Mesendoderm (in vitro differentiated cells): Measurements from ENCODE around the gene CCDC71L.

Experiments
- DNase-seq: peaks from one replicate; pipeline ENCODE4 v3.0.0; 2013
- H2AK5ac ChIP-seq: 2 replicates; pipeline ENCODE4 v1.6.1; 2013; ENCODE audit warnings: low read length, inconsistent platforms
- H2BK120ac ChIP-seq: 2 replicates; pipeline ENCODE4 v1.6.1; 2013; ENCODE audit warnings: low read depth, mild to moderate bottlenecking, low read length, moderate library complexity, mixed read lengths
- H2BK15ac ChIP-seq: replicated peaks from 2 replicates; pipeline ENCODE4 v1.6.1; 2013; ENCODE audit warnings: low read depth, mild to moderate bottlenecking, moderate library complexity
- H2BK5ac ChIP-seq: 2 replicates; pipeline ENCODE4 v1.6.1; 2013; ENCODE audit warnings: low read length, inconsistent platforms
- H3K18ac ChIP-seq: 2 replicates; pipeline ENCODE4 v1.6.1; 2013; ENCODE audit warnings: mild to moderate bottlenecking, low read length, mixed read lengths
- H3K23ac ChIP-seq: one replicate; pipeline ENCODE4 v1.6.1; 2013; ENCODE audit warnings: low read length
- H3K27ac ChIP-seq: 2 replicates; pipeline ENCODE4 v1.5.1; 2013; ENCODE audit warnings: low read depth, mild to moderate bottlenecking, inconsistent platforms, low read length, moderate library complexity
- H3K27me3 ChIP-seq: 2 replicates; pipeline ENCODE4 v1.6.1; 2013; ENCODE audit warnings: low read length, control low read depth, mild to moderate bottlenecking, inconsistent platforms; ENCODE audit not compliant: insufficient read depth, poor library complexity
- H3K36me3 ChIP-seq: 2 replicates; pipeline ENCODE4 v1.6.1; 2013; ENCODE audit warnings: low read length, inconsistent platforms; ENCODE audit not compliant: control insufficient read depth, insufficient read depth
- H3K4ac ChIP-seq: one replicate; pipeline ENCODE4 v1.6.1; 2013; ENCODE audit warnings: low read depth, mild to moderate bottlenecking, low read length, moderate library complexity
- H3K4me1 ChIP-seq: 2 replicates; pipeline ENCODE4 v1.6.1; 2013; ENCODE audit warnings: low read depth, low read length, inconsistent platforms; ENCODE audit not compliant: control insufficient read depth
- H3K4me2 ChIP-seq: 2 replicates; pipeline ENCODE4 v1.6.1; 2013; ENCODE audit warnings: low read length
- H3K4me3 ChIP-seq: 2 replicates; pipeline ENCODE4 v1.5.1; 2013; ENCODE audit warnings: mild to moderate bottlenecking, low read length
- H3K56ac ChIP-seq: one replicate; pipeline ENCODE4 v1.6.1; 2013; ENCODE audit warnings: low read length
- H3K79me1 ChIP-seq: 2 replicates; pipeline ENCODE4 v1.6.1; 2013; ENCODE audit warnings: low read length, inconsistent platforms
- H3K79me2 ChIP-seq: 2 replicates; pipeline ENCODE4 v1.6.1; 2013; ENCODE audit warnings: mild to moderate bottlenecking, low read length; ENCODE audit not compliant: control insufficient read depth, insufficient read depth
- H3K9ac ChIP-seq: 2 replicates; pipeline ENCODE4 v1.6.1; 2013; ENCODE audit warnings: low read length, inconsistent platforms
- H4K5ac ChIP-seq: one replicate; pipeline ENCODE4 v1.6.1; 2013; ENCODE audit warnings: low read length
- H4K8ac ChIP-seq: one replicate; pipeline ENCODE4 v1.6.1; 2013; ENCODE audit warnings: low read depth, mild to moderate bottlenecking, control low read depth, low read length, moderate library complexity
- WGBS: extraction: QIAGEN DNeasy Blood & Tissue Kit; methylation state at CpG from one replicate; pipeline ENCODE4 v1.1.7; 2013; ENCODE audit warnings: low lambda C conversion rate, missing lambda C conversion rate; ENCODE audit not compliant: insufficient coverage; ENCODE audit errors: extremely low coverage; 5-methylcytosine and 5-hydroxymethylcytosine counted together

The CCDC71L gene

DNA sequence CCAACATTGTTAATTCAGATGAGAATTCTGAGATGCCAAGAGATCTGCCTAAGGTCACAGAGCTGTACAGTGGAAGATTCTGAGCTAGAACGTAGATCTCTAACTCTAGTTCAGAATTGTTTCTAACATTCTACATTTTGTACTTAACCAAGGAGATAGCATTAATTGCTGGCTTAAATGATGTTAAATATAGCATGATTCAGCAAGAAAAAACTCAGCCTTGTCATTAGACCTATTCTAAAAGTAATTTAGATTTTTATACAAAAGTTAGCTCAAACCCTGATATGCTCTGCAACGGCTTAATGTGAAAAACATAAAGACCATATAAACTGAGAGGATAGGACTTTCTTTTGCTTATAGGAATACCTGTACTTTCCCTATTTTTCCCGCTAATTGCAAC is 3.4 kb upstream of the CCDC71L start:
- no peaks in the 10 kb centered on the region for H3K4me1 ChIP-seq
- no peak overlapping the region for H2BK120ac ChIP-seq
- no peak overlapping the region for H3K18ac ChIP-seq
- H3K4me3 ChIP-seq = no peak overlapping the region
- H3K27me3 ChIP-seq = no peaks in the 10 kb centered on the region
- WGBS = no CpG with 5 or more reads among the region's 3 CpGs
- no peak overlapping the region for H2BK5ac ChIP-seq
- no peak overlapping the region for H4K5ac ChIP-seq
- H3K4me2 ChIP-seq = no peak overlapping the region
- no peak overlapping the region for H3K27ac ChIP-seq
- no peak overlapping the region for H4K8ac ChIP-seq
- no peak overlapping the region for H3K23ac ChIP-seq
- H3K9ac ChIP-seq = no peak overlapping the region
- no peaks in the 10 kb centered on the region for H3K36me3 ChIP-seq
- H2AK5ac ChIP-seq = no peak overlapping the region
- no peak for DNase-seq
- H3K56ac ChIP-seq = no peak overlapping the region
- H3K4ac ChIP-seq = no peak overlapping the region
- no peaks in the 10 kb centered on the region for H3K79me1 ChIP-seq
- H3K79me2 ChIP-seq = no peaks in the 10 kb centered on the region
- no peak overlapping the region for H2BK15ac ChIP-seq

DNA sequence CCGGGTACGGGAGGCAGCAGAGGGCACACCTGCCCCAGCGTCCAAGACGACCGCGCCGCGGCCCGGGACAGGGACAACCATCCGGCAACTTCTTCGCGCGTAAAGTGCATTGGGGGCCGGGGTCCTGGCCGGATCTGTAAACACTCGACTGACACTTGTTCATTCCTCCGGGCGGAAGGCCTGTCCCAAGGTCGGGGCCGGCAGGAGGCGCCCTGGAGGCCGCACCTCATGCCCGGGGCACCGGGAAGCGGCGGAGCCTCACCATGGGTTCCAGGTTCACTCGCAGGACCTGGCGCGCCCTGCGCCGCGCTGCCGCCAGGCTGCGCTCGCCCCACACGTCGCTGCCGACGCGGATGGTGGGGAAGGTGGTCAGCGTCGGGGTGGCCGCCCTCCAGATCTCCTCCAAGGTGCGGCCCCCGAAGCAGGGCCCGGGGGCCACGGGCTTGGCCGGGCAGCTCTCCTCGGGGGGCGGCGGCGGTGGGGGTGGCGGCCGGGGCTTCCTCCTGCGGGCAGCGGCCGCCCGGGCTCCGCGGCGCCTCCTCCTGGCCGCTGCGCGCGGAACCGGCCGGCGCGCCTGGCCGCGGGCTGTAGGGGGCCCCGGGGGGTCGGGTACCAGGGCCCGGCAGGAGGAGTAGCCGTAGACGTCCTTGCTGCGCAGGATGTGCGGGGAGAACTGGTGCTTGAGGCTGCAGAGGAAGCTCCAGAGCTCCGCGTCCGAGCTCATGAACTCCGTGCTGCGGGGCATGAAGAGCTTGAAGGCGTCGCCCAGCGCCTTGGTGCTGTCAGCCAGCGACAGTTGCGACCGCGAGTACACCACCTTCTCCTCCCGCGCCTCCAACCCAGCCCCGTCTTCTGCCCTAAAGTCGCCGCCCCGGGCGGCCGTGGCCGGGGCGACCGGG is 746 bp downstream of the CCDC71L start:
- H2BK5ac ChIP-seq = peak overlapping the region; percentile 50
- peak overlapping the region; percentile 95 for H3K18ac ChIP-seq
- peak overlapping the region; percentile 17 for H2BK120ac ChIP-seq
- peak overlapping the region; percentile 66 for H3K23ac ChIP-seq
- H3K79me1 ChIP-seq = peaks cover 3% of the 10 kb centered on the region
- no peak overlapping the region for H2AK5ac ChIP-seq
- peak; percentile 93 for DNase-seq
- H3K4ac ChIP-seq = peak overlapping the region; percentile 74
- H2BK15ac ChIP-seq = no peak overlapping the region
- no CpG with 5 or more reads among the region's 101 CpGs for WGBS
- no peaks in the 10 kb centered on the region for H3K27me3 ChIP-seq
- no peaks in the 10 kb centered on the region for H3K79me2 ChIP-seq
- H4K8ac ChIP-seq = peak overlapping the region; percentile 82
- H3K9ac ChIP-seq = peak overlapping the region; percentile 97
- no peaks in the 10 kb centered on the region for H3K4me1 ChIP-seq
- H3K36me3 ChIP-seq = no peaks in the 10 kb centered on the region
- H4K5ac ChIP-seq = no peak overlapping the region
- peak overlapping the region; percentile 98 for H3K56ac ChIP-seq
- H3K4me3 ChIP-seq = peak overlapping the region; percentile 92
- H3K4me2 ChIP-seq = peak overlapping the region; percentile 81
- peak overlapping the region; percentile 96 for H3K27ac ChIP-seq

DNA sequence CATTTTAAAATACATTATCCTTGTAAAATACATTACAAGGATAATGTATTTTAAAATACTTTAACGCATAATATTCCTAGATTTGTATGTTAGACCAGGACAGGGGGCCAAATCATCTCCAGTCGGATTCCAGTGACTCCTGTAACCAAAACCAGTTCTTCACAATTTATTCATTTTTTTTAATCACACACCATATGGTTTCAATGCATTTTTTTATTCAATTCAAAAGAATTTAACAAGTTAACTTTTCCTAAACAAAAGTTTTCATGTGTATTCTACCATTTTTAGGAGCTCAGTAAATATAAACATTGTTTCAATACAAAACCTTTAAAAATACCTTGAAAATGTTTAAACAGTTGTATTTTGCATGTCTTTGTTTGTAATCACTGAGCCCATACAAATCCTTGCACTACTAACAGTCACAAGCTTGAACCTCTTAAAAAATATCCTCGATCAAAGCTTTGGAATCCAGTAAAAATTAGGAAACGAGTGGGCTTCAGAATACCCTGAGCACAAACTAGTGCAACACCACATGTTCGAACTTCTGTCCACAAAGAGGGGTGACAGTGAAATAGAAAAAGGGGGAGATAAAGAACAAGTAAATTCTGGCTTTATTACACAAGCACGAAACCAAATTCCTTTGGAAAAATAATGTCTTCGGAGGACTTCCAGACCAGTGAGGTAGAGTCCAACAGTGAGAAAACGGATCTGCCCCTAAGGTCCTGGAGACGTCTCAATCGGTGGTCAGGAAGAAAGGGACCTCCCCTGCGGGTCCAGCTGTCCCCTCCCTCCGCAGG is 1.6 kb downstream of the CCDC71L start:
- H3K18ac ChIP-seq = no peak overlapping the region
- H3K36me3 ChIP-seq = no peaks in the 10 kb centered on the region
- no peak overlapping the region for H2AK5ac ChIP-seq
- H3K56ac ChIP-seq = peak overlapping the region; percentile 92
- H3K23ac ChIP-seq = no peak overlapping the region
- peaks cover 3% of the 10 kb centered on the region for H3K79me1 ChIP-seq
- no peak overlapping the region for H4K8ac ChIP-seq
- peak overlapping the region; percentile 75 for H3K4me3 ChIP-seq
- H3K4me1 ChIP-seq = no peaks in the 10 kb centered on the region
- H3K4me2 ChIP-seq = peak overlapping the region; percentile 81
- H4K5ac ChIP-seq = no peak overlapping the region
- H3K27me3 ChIP-seq = no peaks in the 10 kb centered on the region
- H2BK5ac ChIP-seq = no peak overlapping the region
- H3K27ac ChIP-seq = peak overlapping the region; percentile 31
- H3K4ac ChIP-seq = no peak overlapping the region
- DNase-seq = no peak
- no CpG with 5 or more reads among the region's 12 CpGs for WGBS
- no peak overlapping the region for H2BK120ac ChIP-seq
- H3K9ac ChIP-seq = peak overlapping the region; percentile 81
- H3K79me2 ChIP-seq = no peaks in the 10 kb centered on the region
- no peak overlapping the region for H2BK15ac ChIP-seq

DNA sequence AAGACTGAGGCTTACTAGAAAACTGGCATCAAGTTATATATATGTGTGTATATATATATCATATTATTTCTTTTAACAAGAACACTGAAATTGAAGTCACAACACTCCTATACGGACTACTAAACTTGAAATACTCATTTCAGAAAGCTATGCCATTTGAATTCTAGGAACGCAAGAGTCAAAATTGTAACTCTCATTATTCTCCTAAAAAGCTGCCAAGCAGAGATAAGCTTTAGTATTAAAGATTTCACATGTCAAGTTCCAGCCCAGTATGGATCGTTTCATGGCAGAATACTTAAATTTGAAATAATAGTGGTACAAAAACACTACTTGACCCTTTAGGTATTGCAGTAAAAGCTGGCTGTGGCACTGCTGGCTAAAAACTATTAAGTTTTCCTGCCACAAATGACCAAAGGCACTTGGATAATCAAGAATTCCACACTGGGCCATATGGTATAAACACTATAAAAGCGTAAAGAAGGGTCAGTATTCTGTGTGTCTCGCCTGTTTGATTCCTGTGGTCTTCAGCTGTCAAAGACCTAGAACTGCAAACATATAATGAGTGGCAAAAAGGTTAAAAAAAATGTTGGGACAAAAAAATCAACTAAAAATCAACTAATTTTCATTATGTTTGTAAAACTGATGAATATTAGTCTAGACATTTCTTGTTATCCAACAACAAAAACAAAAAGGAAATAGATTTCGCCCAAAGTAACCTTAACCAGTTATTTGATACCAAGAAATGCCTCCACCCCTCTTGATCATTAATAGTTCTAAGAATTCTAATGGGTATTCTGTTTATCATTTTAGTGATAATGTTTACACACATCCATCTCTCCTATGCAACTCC is 2.4 kb downstream of the CCDC71L start:
- Histone ChIP-seq H3K79me1 (peaks cover 3% of the 10 kb centered on the region), H3K79me2 (no peaks in the 10 kb centered on the region), H3K23ac (no peak overlapping the region), H3K36me3 (no peaks in the 10 kb centered on the region), H3K9ac (no peak overlapping the region), H3K4ac (no peak overlapping the region), H2BK15ac (no peak overlapping the region), H3K4me2 (no peak overlapping the region), H3K56ac (no peak overlapping the region), H3K4me3 (no peak overlapping the region), H2BK5ac (no peak overlapping the region), H4K5ac (no peak overlapping the region), H3K27me3 (no peaks in the 10 kb centered on the region), H3K4me1 (no peaks in the 10 kb centered on the region), H2AK5ac (no peak overlapping the region), H3K27ac (no peak overlapping the region), H3K18ac (no peak overlapping the region), H4K8ac (no peak overlapping the region), H2BK120ac (no peak overlapping the region)
- WGBS = no CpG with 5 or more reads among the region's 6 CpGs
- no peak for DNase-seq

DNA sequence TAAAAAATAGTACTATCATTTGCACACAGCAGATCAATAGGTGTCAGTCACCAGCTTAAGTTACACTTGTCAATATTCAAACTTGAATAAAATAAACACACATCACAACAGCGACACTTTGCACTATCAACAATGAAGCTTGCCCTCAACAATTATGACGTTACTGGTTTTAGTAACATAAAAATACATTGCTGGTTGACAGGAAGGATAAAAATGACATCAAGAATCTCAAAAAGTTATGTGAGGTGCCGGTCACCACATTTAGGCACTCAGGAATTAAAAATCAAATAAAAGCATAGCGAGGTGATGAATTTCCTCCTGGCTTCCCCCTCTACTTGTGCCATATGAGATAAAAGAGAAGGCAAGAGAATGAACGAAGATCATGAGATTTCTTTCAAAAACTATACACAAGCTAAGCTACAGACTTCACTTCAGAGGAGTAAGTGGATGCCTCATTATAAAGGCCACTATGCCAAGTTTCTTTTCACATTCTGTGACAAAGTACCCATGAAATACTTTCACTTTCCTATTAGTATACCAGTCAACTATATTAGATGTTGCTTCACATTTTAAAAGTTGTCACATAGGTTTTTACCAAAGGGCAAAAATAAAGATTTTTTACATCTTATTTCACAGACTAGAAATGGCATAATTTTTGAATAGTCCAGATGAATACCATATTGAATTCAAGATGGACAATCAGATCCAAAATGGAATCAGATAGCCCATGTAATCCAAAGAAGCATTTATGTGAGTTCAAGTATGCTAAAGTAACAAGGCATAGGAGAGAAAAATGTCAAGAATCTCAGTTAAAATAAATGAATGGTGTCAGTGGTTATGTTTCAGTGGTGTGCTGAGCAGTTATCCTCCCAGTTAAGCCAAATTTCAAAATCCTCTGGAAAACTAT is 3.6 kb downstream of the CCDC71L start:
- Histone ChIP-seq H3K4me3 (no peak overlapping the region), H4K5ac (no peak overlapping the region)
- DNase-seq = no peak

More for the DNA sequence above, 3.6 kb downstream of the CCDC71L start:
- Histone ChIP-seq H3K4me2 (no peak overlapping the region), H2BK15ac (no peak overlapping the region), H3K79me1 (peaks cover 3% of the 10 kb centered on the region), H3K27me3 (no peaks in the 10 kb centered on the region), H2BK120ac (no peak overlapping the region), H2BK5ac (no peak overlapping the region), H4K8ac (no peak overlapping the region), H3K4me1 (no peaks in the 10 kb centered on the region), H3K27ac (no peak overlapping the region), H3K9ac (no peak overlapping the region), H3K79me2 (no peaks in the 10 kb centered on the region), H3K56ac (no peak overlapping the region), H2AK5ac (no peak overlapping the region), H3K4ac (no peak overlapping the region), H3K18ac (no peak overlapping the region), H3K23ac (no peak overlapping the region), H3K36me3 (no peaks in the 10 kb centered on the region)
- no CpG with 5 or more reads among the region's 5 CpGs for WGBS
